KMS-11 (cell line): ENCODE measurements around the gene NCOA6.
A peak's percentile ranks its signal among the peaks of the same experiment; 100 is the strongest.

ENCODE experiments used
- H2AFZ ChIP-seq: fragments of 200-600 bp; sonication (generic); 2 replicates; pipeline ENCODE4 v1.6.1; 2016; ENCODE audit warnings: antibody characterized with exemption, mixed run types, low read depth
- H3K27ac ChIP-seq: fragments of 200-600 bp; sonication (generic); 2 replicates; pipeline ENCODE4 v1.6.1; 2016; ENCODE audit warnings: mild to moderate bottlenecking, mixed run types
- H3K27me3 ChIP-seq: fragments of 200-600 bp; sonication (generic); 2 replicates; pipeline ENCODE4 v1.6.1; 2017; ENCODE audit warnings: mild to moderate bottlenecking, low read depth, mixed run types, moderate library complexity; ENCODE audit not compliant: insufficient read depth
- H3K36me3 ChIP-seq: fragments of 200-600 bp; sonication (generic); 2 replicates; pipeline ENCODE4 v1.6.1; 2017; ENCODE audit warnings: mild to moderate bottlenecking, mixed run types; ENCODE audit not compliant: insufficient read depth
- H3K4me1 ChIP-seq: fragments of 200-600 bp; sonication (generic); 2 replicates; pipeline ENCODE4 v1.6.1; 2016; ENCODE audit warnings: mild to moderate bottlenecking, low read depth, mixed run types; ENCODE audit not compliant: poor library complexity, severe bottlenecking
- H3K4me2 ChIP-seq: fragments of 200-600 bp; sonication (generic); 2 replicates; pipeline ENCODE4 v1.7.0; 2016; ENCODE audit warnings: mild to moderate bottlenecking, mixed run types
- H3K4me3 ChIP-seq: fragments of 200-600 bp; sonication (generic); IDR thresholded peaks from 2 replicates; pipeline ENCODE4 v1.6.1; 2017; ENCODE audit warnings: low read depth, low read length, mixed read lengths; ENCODE audit not compliant: insufficient read depth
- H3K79me2 ChIP-seq: fragments of 200-600 bp; sonication (generic); 2 replicates; pipeline ENCODE4 v1.6.1; 2016; ENCODE audit warnings: low read depth, mixed run types; ENCODE audit not compliant: insufficient read depth
- H3K9ac ChIP-seq: fragments of 200-600 bp; sonication (generic); 2 replicates; pipeline ENCODE4 v1.6.1; 2016; ENCODE audit warnings: mild to moderate bottlenecking, mixed run types
- H4K20me1 ChIP-seq: fragments of 200-600 bp; sonication (generic); 2 replicates; pipeline ENCODE4 v1.6.1; 2016; ENCODE audit warnings: mild to moderate bottlenecking, mixed run types; ENCODE audit not compliant: insufficient read depth
- CTCF ChIP-seq: fragments of 200-600 bp; sonication (generic); conservative IDR thresholded peaks from 2 replicates; pipeline ENCODE4 v1.6.1; 2017; ENCODE audit warnings: low read depth, mild to moderate bottlenecking, antibody characterized with exemption, low read length, moderate library complexity, mixed read lengths

The NCOA6 gene

GRCh38 chr20:34771680-34772081, 53.8 kb downstream of the NCOA6 start:
- Histone ChIP-seq H3K9ac (no peak overlapping the region), H3K27ac (peak overlapping the region; percentile 9; the same call in 1 of the 2 replicates), H3K27me3 (no peaks in the 10 kb centered on the region), H3K36me3 (peaks cover 6% of the 10 kb centered on the region; the same call in 1 of the 2 replicates), H3K4me2 (peak overlapping the region; percentile 20; the same call in 1 of the 2 replicates), H3K79me2 (no peaks in the 10 kb centered on the region), H2AFZ (no peak overlapping the region), H3K4me3 (no peak overlapping the region), H3K4me1 (peaks cover 28% of the 10 kb centered on the region), H4K20me1 (no peaks in the 10 kb centered on the region)
- TF ChIP-seq CTCF: no peak

- no peak for TF ChIP-seq CTCF
- Histone ChIP-seq H3K27ac (0 out of 2 replicates have a peak overlapping the region, but pooled peaks have one; percentile 7), H3K9ac (no peak overlapping the region), H3K4me1 (peaks cover 28% of the 10 kb centered on the region), H3K4me3 (no peak overlapping the region), H3K27me3 (no peaks in the 10 kb centered on the region), H3K4me2 (no peak overlapping the region), H3K36me3 (peaks cover 10% of the 10 kb centered on the region; the same call in 1 of the 2 replicates), H4K20me1 (no peaks in the 10 kb centered on the region), H3K79me2 (no peaks in the 10 kb centered on the region), H2AFZ (no peak overlapping the region)
Measured at GRCh38 chr20:34768096-34768495, 57.4 kb downstream of the NCOA6 start.

GRCh38 chr20:34762031-34762555, 63.4 kb downstream of the NCOA6 start:
- no peak overlapping the region for H3K4me3 ChIP-seq
- H3K9ac ChIP-seq: no peak overlapping the region
- H2AFZ ChIP-seq: no peak overlapping the region
- no peaks in the 10 kb centered on the region for H3K4me1 ChIP-seq
- H4K20me1 ChIP-seq: no peaks in the 10 kb centered on the region
- no peak overlapping the region for H3K27ac ChIP-seq
- peaks cover 11% of the 10 kb centered on the region; the same call in 1 of the 2 replicates for H3K36me3 ChIP-seq
- no peak for TF ChIP-seq CTCF
- no peak overlapping the region for H3K4me2 ChIP-seq
- H3K79me2 ChIP-seq: no peaks in the 10 kb centered on the region
- no peaks in the 10 kb centered on the region for H3K27me3 ChIP-seq

- Histone ChIP-seq H2AFZ (no peak overlapping the region), H3K4me2 (no peak overlapping the region), H3K36me3 (peaks cover 3% of the 10 kb centered on the region; the same call in 1 of the 2 replicates), H3K27me3 (no peaks in the 10 kb centered on the region), H4K20me1 (no peaks in the 10 kb centered on the region), H3K4me3 (no peak overlapping the region), H3K4me1 (peaks cover 4% of the 10 kb centered on the region), H3K27ac (no peak overlapping the region), H3K79me2 (no peaks in the 10 kb centered on the region), H3K9ac (no peak overlapping the region)
- no peak for TF ChIP-seq CTCF
Measured at GRCh38 chr20:34755367-34755766, 70.1 kb downstream of the NCOA6 start.
